Measurements from ENCODE around the gene PSPN.
A peak's percentile ranks its signal among the peaks of the same experiment; 100 is the strongest.

PSPN gene

DNA sequence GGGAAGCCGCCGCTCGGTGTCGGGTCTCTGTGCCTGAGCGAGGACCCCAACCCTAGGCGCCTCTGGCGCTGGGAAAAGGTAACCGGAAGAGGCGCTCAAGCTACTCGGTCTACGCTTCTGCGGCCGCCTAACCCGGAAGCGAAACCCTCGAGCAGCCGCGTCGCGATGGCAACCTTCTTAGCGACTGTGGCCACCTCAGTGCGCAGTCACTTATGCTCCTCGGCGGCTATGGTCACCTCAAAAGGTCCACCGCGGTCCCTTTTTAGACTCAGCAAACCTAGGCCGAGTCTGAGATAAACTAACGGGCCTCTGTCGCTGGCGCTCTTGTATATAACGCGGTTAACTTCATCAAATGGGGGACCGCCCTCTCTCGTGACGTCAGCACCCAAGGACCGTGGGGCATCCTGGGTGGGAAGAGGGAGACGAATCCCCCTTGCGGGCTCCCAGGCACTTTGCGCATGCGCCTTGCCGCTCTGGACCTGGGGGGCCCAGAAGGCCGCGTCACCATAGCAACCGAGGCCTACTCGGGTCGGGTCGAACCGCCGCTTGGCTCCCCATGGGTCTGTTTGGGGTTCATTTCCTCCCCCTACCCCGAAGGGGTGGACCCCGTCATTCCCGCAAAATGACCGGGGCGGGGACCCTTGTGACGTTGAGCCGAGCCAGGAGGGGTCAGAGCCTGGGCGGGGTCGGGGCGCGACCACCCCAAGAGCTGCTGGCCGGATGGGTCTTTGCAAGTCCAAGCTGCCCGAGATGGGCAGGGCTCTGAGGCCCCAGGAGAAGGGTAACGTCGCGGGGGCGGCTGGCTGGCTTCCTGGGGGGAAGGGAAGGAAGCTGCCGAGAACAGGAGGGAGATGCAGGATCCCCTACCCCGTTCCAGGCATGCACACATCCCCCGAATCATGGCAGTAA is 17.6 kb upstream of the PSPN start, which contains the start of gene GTF2F1 (continued):
- TF ChIP-seq ZNF580 (tag by site-specific recombination; IDR thresholded peaks at IDR 0.05), result peak; percentile 91
- TF ChIP-seq GLIS2 (tag by site-specific recombination; IDR thresholded peaks at IDR 0.05), result peak; percentile 97
- TF ChIP-seq, protein P1, sequence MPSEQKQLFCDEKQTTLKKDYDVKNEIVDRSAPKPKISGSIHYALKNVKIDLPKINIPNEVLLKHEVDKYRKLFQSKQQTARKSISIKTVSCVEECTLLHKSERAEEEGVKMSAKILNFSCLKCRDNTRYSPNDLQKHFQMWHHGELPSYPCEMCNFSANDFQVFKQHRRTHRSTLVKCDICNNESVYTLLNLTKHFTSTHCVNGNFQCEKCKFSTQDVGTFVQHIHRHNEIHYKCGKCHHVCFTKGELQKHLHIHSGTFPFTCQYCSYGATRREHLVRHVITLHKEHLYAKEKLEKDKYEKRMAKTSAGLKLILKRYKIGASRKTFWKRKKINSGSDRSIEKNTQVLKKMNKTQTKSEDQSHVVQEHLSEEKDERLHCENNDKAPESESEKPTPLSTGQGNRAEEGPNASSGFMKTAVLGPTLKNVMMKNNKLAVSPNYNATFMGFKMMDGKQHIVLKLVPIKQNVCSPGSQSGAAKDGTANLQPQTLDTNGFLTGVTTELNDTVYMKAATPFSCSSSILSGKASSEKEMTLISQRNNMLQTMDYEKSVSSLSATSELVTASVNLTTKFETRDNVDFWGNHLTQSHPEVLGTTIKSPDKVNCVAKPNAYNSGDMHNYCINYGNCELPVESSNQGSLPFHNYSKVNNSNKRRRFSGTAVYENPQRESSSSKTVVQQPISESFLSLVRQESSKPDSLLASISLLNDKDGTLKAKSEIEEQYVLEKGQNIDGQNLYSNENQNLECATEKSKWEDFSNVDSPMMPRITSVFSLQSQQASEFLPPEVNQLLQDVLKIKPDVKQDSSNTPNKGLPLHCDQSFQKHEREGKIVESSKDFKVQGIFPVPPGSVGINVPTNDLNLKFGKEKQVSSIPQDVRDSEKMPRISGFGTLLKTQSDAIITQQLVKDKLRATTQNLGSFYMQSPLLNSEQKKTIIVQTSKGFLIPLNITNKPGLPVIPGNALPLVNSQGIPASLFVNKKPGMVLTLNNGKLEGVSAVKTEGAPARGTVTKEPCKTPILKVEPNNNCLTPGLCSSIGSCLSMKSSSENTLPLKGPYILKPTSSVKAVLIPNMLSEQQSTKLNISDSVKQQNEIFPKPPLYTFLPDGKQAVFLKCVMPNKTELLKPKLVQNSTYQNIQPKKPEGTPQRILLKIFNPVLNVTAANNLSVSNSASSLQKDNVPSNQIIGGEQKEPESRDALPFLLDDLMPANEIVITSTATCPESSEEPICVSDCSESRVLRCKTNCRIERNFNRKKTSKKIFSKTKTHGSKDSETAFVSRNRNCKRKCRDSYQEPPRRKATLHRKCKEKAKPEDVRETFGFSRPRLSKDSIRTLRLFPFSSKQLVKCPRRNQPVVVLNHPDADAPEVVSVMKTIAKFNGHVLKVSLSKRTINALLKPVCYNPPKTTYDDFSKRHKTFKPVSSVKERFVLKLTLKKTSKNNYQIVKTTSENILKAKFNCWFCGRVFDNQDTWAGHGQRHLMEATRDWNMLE (tag by site-specific recombination; conservative IDR thresholded peaks at IDR 0.05; ENCODE audit: low read depth), result peak; percentile 87
- TF ChIP-seq MYNN (tag by site-specific recombination; IDR thresholded peaks at IDR 0.05; ENCODE audit: borderline replicate concordance), result peak; percentile 60; the same call in 1 of the 2 replicates
- TF ChIP-seq, protein P2, sequence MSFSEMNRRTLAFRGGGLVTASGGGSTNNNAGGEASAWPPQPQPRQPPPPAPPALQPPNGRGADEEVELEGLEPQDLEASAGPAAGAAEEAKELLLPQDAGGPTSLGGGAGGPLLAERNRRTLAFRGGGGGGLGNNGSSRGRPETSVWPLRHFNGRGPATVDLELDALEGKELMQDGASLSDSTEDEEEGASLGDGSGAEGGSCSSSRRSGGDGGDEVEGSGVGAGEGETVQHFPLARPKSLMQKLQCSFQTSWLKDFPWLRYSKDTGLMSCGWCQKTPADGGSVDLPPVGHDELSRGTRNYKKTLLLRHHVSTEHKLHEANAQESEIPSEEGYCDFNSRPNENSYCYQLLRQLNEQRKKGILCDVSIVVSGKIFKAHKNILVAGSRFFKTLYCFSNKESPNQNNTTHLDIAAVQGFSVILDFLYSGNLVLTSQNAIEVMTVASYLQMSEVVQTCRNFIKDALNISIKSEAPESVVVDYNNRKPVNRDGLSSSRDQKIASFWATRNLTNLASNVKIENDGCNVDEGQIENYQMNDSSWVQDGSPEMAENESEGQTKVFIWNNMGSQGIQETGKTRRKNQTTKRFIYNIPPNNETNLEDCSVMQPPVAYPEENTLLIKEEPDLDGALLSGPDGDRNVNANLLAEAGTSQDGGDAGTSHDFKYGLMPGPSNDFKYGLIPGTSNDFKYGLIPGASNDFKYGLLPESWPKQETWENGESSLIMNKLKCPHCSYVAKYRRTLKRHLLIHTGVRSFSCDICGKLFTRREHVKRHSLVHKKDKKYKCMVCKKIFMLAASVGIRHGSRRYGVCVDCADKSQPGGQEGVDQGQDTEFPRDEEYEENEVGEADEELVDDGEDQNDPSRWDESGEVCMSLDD (tag by site-specific recombination; IDR thresholded peaks at IDR 0.05), result peak; percentile 99
- TF ChIP-seq ZNF24 (tag by site-specific recombination; IDR thresholded peaks at IDR 0.05), result no peak
- TF ChIP-seq SP2 (tag by site-specific recombination; IDR thresholded peaks at IDR 0.05), result peak; percentile 77
- TF ChIP-seq SP3 (tag by site-specific recombination; IDR thresholded peaks at IDR 0.05), result peak; percentile 72
- TF ChIP-seq ZFP69B (tag by site-specific recombination; IDR thresholded peaks at IDR 0.05), result peak; percentile 92
- TF ChIP-seq ZNF837 (tag by site-specific recombination; IDR thresholded peaks at IDR 0.05), result no peak
- peak; percentile 63; the same call in 1 of the 2 replicates for TF ChIP-seq MZF1 (tag by site-specific recombination; IDR thresholded peaks at IDR 0.05; ENCODE audit: borderline replicate concordance)
- 0 out of 2 replicates have a peak, but pooled peaks have one; percentile 41 for TF ChIP-seq ZEB2 (tag by site-specific recombination; IDR thresholded peaks at IDR 0.05)
- 0 out of 2 replicates have a peak, but pooled peaks have one; percentile 21 for TF ChIP-seq KLF7 (tag by site-specific recombination; IDR thresholded peaks at IDR 0.05; ENCODE audit: borderline replicate concordance)
- TF ChIP-seq KLF8 (tag by site-specific recombination; IDR thresholded peaks at IDR 0.05), result peak; percentile 89
- 0 out of 2 replicates have a peak, but pooled peaks have one; percentile 15 for TF ChIP-seq ZNF394 (tag by site-specific recombination; IDR thresholded peaks at IDR 0.05; ENCODE audit: borderline replicate concordance)
- TF ChIP-seq ZBTB7A (tag by site-specific recombination; IDR thresholded peaks at IDR 0.05; ENCODE audit: low read depth), result 0 out of 2 replicates have a peak, but pooled peaks have one; percentile 45

Measured in HEK293 (cell line).